Psoas muscle (tissue), 8 donors: ENCODE results near the gene OPRD1. TPM values are rescaled to one million over a fixed set of nuclear protein-coding genes. Genes with fewer than 3 reads are reported as not detected.
A peak's percentile ranks its signal among the peaks of the same experiment; 100 is the strongest.
"Not testable (repeated sequence)": the region's sequence is repeated elsewhere in the genome, so short reads cannot be mapped to it uniquely, and the experiment has no call there.

Source experiments
- ATAC-seq, 4 donors: fragments of 200-7000 bp; cut with Tn5 transposase; one replicate each; pipeline ENCODE4 v1.9.1; 2020; ENCODE audit warnings: moderate library complexity in 3 of 4, mild to moderate bottlenecking in 2 of 4
- DNase-seq, 2 donors: peaks; one replicate each; pipeline ENCODE4 v3.0.0-alpha.2; 2020
- H3K27ac ChIP-seq: fragments of 200-600 bp; one replicate; pipeline ENCODE4 v1.8.0; 2022
- H3K27me3 ChIP-seq, 3 donors: fragments of 200-600 bp in 1 of 3; one replicate each; pipeline versions ENCODE4 v1.6.1 to v1.8.0; 2013 to 2022; ENCODE audit warnings: low read length in 2 of 3, mild to moderate bottlenecking in 2 of 3, moderate library complexity in 1 of 3; ENCODE audit not compliant: insufficient read depth in 3 of 3
- H3K36me3 ChIP-seq, 2 donors: fragments of 200-600 bp in 1 of 2; one replicate each; pipeline versions ENCODE4 v1.6.1 to v1.8.0; 2013 to 2022; ENCODE audit warnings: low read depth in 1 of 2, mild to moderate bottlenecking in 1 of 2, moderate library complexity in 1 of 2; ENCODE audit not compliant: insufficient read depth in 1 of 2
- H3K4me1 ChIP-seq: fragments of 200-600 bp; one replicate; pipeline ENCODE4 v1.8.0; 2022
- H3K4me3 ChIP-seq: fragments of 200-600 bp; one replicate; pipeline ENCODE4 v1.8.0; 2022; ENCODE audit warnings: mild to moderate bottlenecking
- H3K9me3 ChIP-seq: fragments of 200-600 bp; one replicate; pipeline ENCODE4 v1.8.0; 2022
- CTCF ChIP-seq: fragments of 200-600 bp; IDR thresholded peaks from one replicate; pipeline ENCODE4 v1.8.0; 2022; ENCODE audit warnings: antibody characterized with exemption
- WGBS, 3 donors: extraction: QIAGEN DNeasy Blood & Tissue Kit; methylation state at CpG; one replicate each; pipeline versions ENCODE4 v1.1.6 to v1.1.7; 2013; 5-methylcytosine and 5-hydroxymethylcytosine counted together
- intact Hi-C, 2 donors: fragments of 100-400 bp; cut with DNase I; formaldehyde crosslinking; loops; one replicate each; pipeline versions ENCODE4 v1.11.0 to v1.14.2; 2022
- polyA plus RNA-seq, 3 donors: library from polyadenylated mRNA; stranded (reverse); fragments of 200-250 nt; gene quantifications; one replicate each; pipeline ENCODE4 v1.2.3, GENCODE V29; 2013
- total RNA-seq, 4 donors: library from RNA; stranded (reverse); fragmentation: NEBNext Ultra II Directional in 2 of 4; extraction: Animal tissue kit (Norgen Biotek cat#: 25700) in 2 of 4; gene quantifications; one replicate each; pipeline versions ENCODE4 v1.2.1 to v1.2.4, GENCODE V29; 2021 to 2023
- donor health status: healthy with polysubstance abuse.
- donor health status: DM: no; HTN: no; CAD: no; lungs with moderate emphysema.
- donor health status: Bipolar disorder and iron deficiency.
- donor health status: healthy.
- donor health status: DM: yes; HTN: yes; CAD: no.
- donor health status: DM: no; HTN: no; CAD: no.
- donor health status: DM: no; HTN: no; CAD: no.
- donor health status: DM: yes; HTN: yes; CAD: no.

OPRD1 gene
- total and polyA plus RNA-seq, 7 donors: 0.02 to 0.12 (median 0.05) TPM; not detected in 3

GRCh38 chr1:28813931-28814465 is 2.0 kb downstream of the OPRD1 start:
- H3K27ac ChIP-seq: no peak overlapping the region
- no peaks in the 10 kb centered on the region for H3K4me1 ChIP-seq
- TF ChIP-seq CTCF: no peak
- H3K27me3 ChIP-seq: peaks cover 5 to 54% (median 10%) of the 10 kb centered on the region in 3 donors
- DNase-seq: no peak
- no peaks in the 10 kb centered on the region for H3K36me3 ChIP-seq
- no peaks in the 10 kb centered on the region for H3K9me3 ChIP-seq
- H3K4me3 ChIP-seq: no peak overlapping the region
- 85 to 92% (median 89%) methylated on average over 15 of the region's 15 CpGs for whole genome bisulfite sequencing, 3 donors
- ATAC-seq: no peak
- intact Hi-C loops: no loop called here

GRCh38 chr1:28815533-28816185 is 3.7 kb downstream of the OPRD1 start:
- TF ChIP-seq CTCF: no peak
- no peak for ATAC-seq
- intact Hi-C loops: no loop called here

GRCh38 chr1:28817133-28817532 is 5.2 kb downstream of the OPRD1 start:
- TF ChIP-seq CTCF: no peak
- no peaks in the 10 kb centered on the region for H3K4me1 ChIP-seq
- intact Hi-C loops: no loop called here
- H3K4me3 ChIP-seq: no peak overlapping the region
- H3K27ac ChIP-seq: no peak overlapping the region
- H3K9me3 ChIP-seq: no peaks in the 10 kb centered on the region
- no peak for ATAC-seq
- peaks cover 0 to 28% (median 5%) of the 10 kb centered on the region in 3 donors for H3K27me3 ChIP-seq
- H3K36me3 ChIP-seq: no peaks in the 10 kb centered on the region
- 74 to 83% (median 78%) methylated on average over 7 of the region's 7 CpGs for WGBS, 3 donors
- DNase-seq: no peak

More at GRCh38 chr1:28815533-28816185, 3.7 kb downstream of the OPRD1 start:
- WGBS, 3 donors: 43 to 44% (median 43%) methylated on average over 12 of the region's 12 CpGs
- H3K27me3 ChIP-seq: peaks cover 4 to 42% (median 5%) of the 10 kb centered on the region in 3 donors
- H3K9me3 ChIP-seq: no peaks in the 10 kb centered on the region
- no peak overlapping the region for H3K27ac ChIP-seq
- DNase-seq: no peak
- no peak overlapping the region for H3K4me3 ChIP-seq
- no peaks in the 10 kb centered on the region for H3K4me1 ChIP-seq
- H3K36me3 ChIP-seq: no peaks in the 10 kb centered on the region

GRCh38 chr1:28819020-28819419 is 7.0 kb downstream of the OPRD1 start:
- Histone ChIP-seq H3K4me3 (no peak overlapping the region), H3K9me3 (no peaks in the 10 kb centered on the region), H3K36me3 (no peaks in the 10 kb centered on the region), H3K27ac (no peak overlapping the region), H3K4me1 (no peaks in the 10 kb centered on the region), H3K27me3 (peaks cover 0 to 9% (median 5%) of the 10 kb centered on the region in 3 donors)
- intact Hi-C loops: no loop called here
- no peak for TF ChIP-seq CTCF
- DNase-seq (no peak), ATAC-seq (no peak)

- WGBS, 3 donors: 19 to 31% (median 23%) methylated on average over 3 of the region's 3 CpGs
- no peak for TF ChIP-seq CTCF
- intact Hi-C loops: no loop called here
- no peak overlapping the region for H3K27ac ChIP-seq
- no peaks in the 10 kb centered on the region for H3K36me3 ChIP-seq
- DNase-seq: no peak
- no peaks in the 10 kb centered on the region for H3K27me3 ChIP-seq
- H3K4me3 ChIP-seq: no peak overlapping the region
- ATAC-seq: no peak
- no peaks in the 10 kb centered on the region for H3K4me1 ChIP-seq
- H3K9me3 ChIP-seq: no peaks in the 10 kb centered on the region
These were observed 10.8 kb downstream of the OPRD1 start for GRCh38 chr1:28822799-28823198.

GRCh38 chr1:28824061-28824460 is 12.1 kb downstream of the OPRD1 start:
- ATAC-seq, H3K27me3 ChIP-seq: not testable (repeated sequence)
- 88 to 94% (median 89%) methylated on average over 11 of the region's 11 CpGs for WGBS, 3 donors

GRCh38 chr1:28828227-28828858 is 16.4 kb downstream of the OPRD1 start:
- intact Hi-C loops, H3K27me3 ChIP-seq, H3K4me1 ChIP-seq, DNase-seq, H3K9me3 ChIP-seq, H3K27ac ChIP-seq, H3K4me3 ChIP-seq, H3K36me3 ChIP-seq: not testable (repeated sequence)
- ATAC-seq: peak in 1 of 4 donors; percentile 46
- 28 to 37% (median 33%) methylated on average over 9 to 11 of the region's 11 CpGs for WGBS, 3 donors

More at GRCh38 chr1:28824061-28824460, 12.1 kb downstream of the OPRD1 start:
- H3K36me3 ChIP-seq, intact Hi-C loops, H3K9me3 ChIP-seq, H3K4me1 ChIP-seq, H3K27ac ChIP-seq, H3K4me3 ChIP-seq, DNase-seq: not testable (repeated sequence)
